ENCODE results near the gene GPR152. TPM values are rescaled to one million over a fixed set of nuclear protein-coding genes. Genes with fewer than 3 reads are reported as not detected.
"Not testable (repeated sequence)": the region's sequence is repeated elsewhere in the genome, so short reads cannot be mapped to it uniquely, and the experiment has no call there.

The GPR152 gene
- total RNA-seq, 1 donor from 2014 or later, result not detected

- DNase-seq (ENCODE audit: low spot score), result no peak
These were observed 37.6 kb upstream of the GPR152 start for GRCh38 chr11:67489885-67490726.

GRCh38 chr11:67489203-67489884, 36.8 kb upstream of the GPR152 start:
- DNase-seq (ENCODE audit: low spot score), result no peak

- DNase-seq (ENCODE audit: low spot score), result no peak
These were observed 34.1 kb upstream of the GPR152 start for GRCh38 chr11:67486481-67487195.

- not testable (repeated sequence) for DNase-seq (ENCODE audit: low spot score)
These were observed 33.4 kb upstream of the GPR152 start for GRCh38 chr11:67485873-67486361.

- DNase-seq (ENCODE audit: low spot score), result no peak
These were observed 32.4 kb upstream of the GPR152 start for GRCh38 chr11:67484847-67485311.

GRCh38 chr11:67483831-67484665, 31.5 kb upstream of the GPR152 start:
- DNase-seq (ENCODE audit: low spot score), result no peak

- DNase-seq (ENCODE audit: low spot score), result peak; percentile 100
These were observed 30.6 kb upstream of the GPR152 start, which contains the start of gene AIP for GRCh38 chr11:67482827-67483798. Gene AIP, plus strand, starts transcription at chr11:67483026. Its CDS starts 133 bp downstream, at chr11:67483159.

- no peak for DNase-seq (ENCODE audit: low spot score)
These were observed 29.8 kb upstream of the GPR152 start for GRCh38 chr11:67482275-67482826.

GRCh38 chr11:67477344-67478050, 25.0 kb upstream of the GPR152 start:
- DNase-seq (ENCODE audit: low spot score), result not testable (repeated sequence)

- not testable (repeated sequence) for DNase-seq (ENCODE audit: low spot score)
These were observed 24.2 kb upstream of the GPR152 start for GRCh38 chr11:67476692-67477091.

GRCh38 chr11:67472882-67473281, 20.4 kb upstream of the GPR152 start:
- DNase-seq (ENCODE audit: low spot score), result no peak

GRCh38 chr11:67470337-67471002, 17.9 kb upstream of the GPR152 start:
- DNase-seq (ENCODE audit: low spot score), result no peak

GRCh38 chr11:67469508-67469811, 16.9 kb upstream of the GPR152 start:
- DNase-seq (ENCODE audit: low spot score), result no peak

GRCh38 chr11:67468759-67469507, 16.4 kb upstream of the GPR152 start, which contains the start of gene TMEM134:
Gene TMEM134, minus strand, starts transcription at chr11:67469251. Its CDS starts 59 bp downstream, at chr11:67469192.
- DNase-seq (ENCODE audit: low spot score), result peak; percentile 93

GRCh38 chr11:67468456-67468758, 15.9 kb upstream of the GPR152 start:
- DNase-seq (ENCODE audit: low spot score), result no peak

- no peak for DNase-seq (ENCODE audit: low spot score)
These were observed 15.5 kb upstream of the GPR152 start for GRCh38 chr11:67468056-67468455.

- DNase-seq (ENCODE audit: low spot score), result no peak
These were observed 14.6 kb upstream of the GPR152 start for GRCh38 chr11:67466962-67467771.

Data from umbilical cord (tissue), 2 donors.